GM23338 (cell line): ENCODE measurements around the gene ZNF644. TPM values are rescaled to one million over a fixed set of nuclear protein-coding genes. Genes with fewer than 3 reads are reported as not detected.
A peak's percentile ranks its signal among the peaks of the same experiment; 100 is the strongest.

ENCODE experiments used
- ATAC-seq: fragments of 200-7000 bp; cut with Tn5 transposase; 3 replicates; pipeline ENCODE4 v1.9.1; 2020
- DNase-seq: peaks from one replicate; pipeline ENCODE4 v3.0.0-alpha.2; 2015; ENCODE audit warnings: low spot score
- H2AFZ ChIP-seq: fragments of 200-600 bp; sonication (generic); 2 replicates; pipeline ENCODE4 v1.8.0; 2016; ENCODE audit warnings: antibody characterized with exemption, mild to moderate bottlenecking, moderate library complexity
- H3F3A ChIP-seq: fragments of 200-600 bp; sonication (generic); replicated peaks from 2 replicates; pipeline ENCODE4 v1.8.0; 2017; ENCODE audit warnings: antibody characterized with exemption, mixed run types, low read depth
- H3K27ac ChIP-seq: fragments of 200-600 bp; sonication (generic); 2 replicates; pipeline ENCODE4 v1.6.1; 2016; ENCODE audit warnings: low read depth
- H3K27me3 ChIP-seq: fragments of 200-600 bp; sonication (generic); 2 replicates; pipeline ENCODE4 v1.8.0; 2016; ENCODE audit warnings: mild to moderate bottlenecking, mixed run types, moderate library complexity; ENCODE audit not compliant: insufficient read depth
- H3K36me3 ChIP-seq: fragments of 200-600 bp; sonication (generic); 2 replicates; pipeline ENCODE4 v1.8.0; 2016; ENCODE audit warnings: mild to moderate bottlenecking; ENCODE audit not compliant: insufficient read depth
- H3K4me1 ChIP-seq: fragments of 200-600 bp; sonication (generic); 2 replicates; pipeline ENCODE4 v1.8.0; 2016; ENCODE audit warnings: mild to moderate bottlenecking, moderate library complexity; ENCODE audit not compliant: insufficient read depth
- H3K4me2 ChIP-seq: fragments of 200-600 bp; sonication (generic); 2 replicates; pipeline ENCODE4 v1.7.1; 2017; ENCODE audit warnings: mixed run types
- H3K4me3 ChIP-seq: fragments of 200-600 bp; sonication (generic); 2 replicates; pipeline ENCODE4 v1.6.1; 2016; ENCODE audit warnings: mixed run types
- H3K79me2 ChIP-seq: fragments of 200-600 bp; sonication (generic); replicated peaks from 2 replicates; pipeline ENCODE4 v1.8.0; 2017; ENCODE audit warnings: mild to moderate bottlenecking; ENCODE audit not compliant: insufficient read depth
- H3K9me2 ChIP-seq: fragments of 200-600 bp; sonication (generic); 2 replicates; pipeline ENCODE4 v1.8.0; 2017; ENCODE audit not compliant: insufficient read depth
- H4K20me1 ChIP-seq: fragments of 200-600 bp; sonication (generic); replicated peaks from 2 replicates; pipeline ENCODE4 v1.8.0; 2017; ENCODE audit warnings: mild to moderate bottlenecking; ENCODE audit not compliant: insufficient read depth
- H3K27ac Mint-ChIP-seq: 2 replicates; pipeline ENCODE4 v1.8.0; 2020; ENCODE audit warnings: inconsistent platforms, mild to moderate bottlenecking, moderate library complexity, mixed read lengths
- H3K27me3 Mint-ChIP-seq: 3 replicates; pipeline ENCODE4 v1.8.0; 2022; ENCODE audit warnings: low read depth, mild to moderate bottlenecking, moderate library complexity, mixed read lengths, inconsistent platforms; ENCODE audit not compliant: insufficient read depth, poor library complexity
- H3K36me3 Mint-ChIP-seq: 3 replicates; pipeline ENCODE4 v1.8.0; 2021; ENCODE audit warnings: low read depth, mild to moderate bottlenecking, inconsistent platforms, moderate library complexity, mixed read lengths
- H3K4me1 Mint-ChIP-seq: 3 replicates; pipeline ENCODE4 v1.8.0; 2020; ENCODE audit warnings: mild to moderate bottlenecking, inconsistent platforms, mixed read lengths
- H3K4me3 Mint-ChIP-seq: 3 replicates; pipeline ENCODE4 v1.8.0; 2021; ENCODE audit warnings: moderate library complexity, mild to moderate bottlenecking, inconsistent platforms, mixed read lengths
- H3K9me3 Mint-ChIP-seq: 3 replicates; pipeline ENCODE4 v1.8.0; 2020; ENCODE audit warnings: moderate library complexity, mild to moderate bottlenecking, inconsistent platforms, mixed read lengths
- CREB1 ChIP-seq: fragments of 250-450 bp; sonication (Bioruptor Pico); IDR thresholded peaks from 2 replicates; pipeline ENCODE4 v1.5.0; 2020; ENCODE audit warnings: low read depth, mild to moderate bottlenecking, moderate library complexity
- CTCF ChIP-seq, 2 experiments: fragments of 200-600 bp in 1 of 2; sonication (generic) in 1 of 2; conservative IDR thresholded peaks; 2 replicates each; pipeline versions ENCODE4 v1.5.1 to v1.6.1; 2016 to 2017; ENCODE audit warnings: antibody characterized with exemption in 2 of 2, low read depth in 2 of 2, mild to moderate bottlenecking in 2 of 2, moderate library complexity in 1 of 2
- ETS1 ChIP-seq: IDR thresholded peaks from 2 replicates; pipeline ENCODE4 v1.6.1; 2016; ENCODE audit warnings: antibody characterized with exemption
- EZH2 ChIP-seq: fragments of 200-600 bp; sonication (generic); IDR thresholded peaks from one replicate; pipeline ENCODE4 v1.8.0; 2017; ENCODE audit warnings: antibody characterized with exemption, mild to moderate bottlenecking, low read depth; ENCODE audit not compliant: unreplicated experiment
- EZH2phosphoT487 ChIP-seq: fragments of 200-600 bp; sonication (generic); IDR thresholded peaks from one replicate; pipeline ENCODE4 v1.8.1; 2018; ENCODE audit warnings: antibody characterized with exemption; ENCODE audit not compliant: unreplicated experiment
- JUNB ChIP-seq: IDR thresholded peaks from one replicate; pipeline ENCODE4 v1.6.1; 2016; ENCODE audit warnings: antibody characterized with exemption; ENCODE audit not compliant: unreplicated experiment
- NANOG ChIP-seq: IDR thresholded peaks from 2 replicates; pipeline ENCODE4 v1.6.1; 2016; ENCODE audit warnings: antibody characterized with exemption, borderline replicate concordance
- POLR2AphosphoS5 ChIP-seq: IDR thresholded peaks from 2 replicates; pipeline ENCODE4 v1.6.1; 2016; ENCODE audit warnings: antibody characterized with exemption, low read depth
- REST ChIP-seq: IDR thresholded peaks from one replicate; pipeline ENCODE4 v1.6.1; 2018; ENCODE audit warnings: antibody characterized with exemption; ENCODE audit not compliant: unreplicated experiment
- STAT1 ChIP-seq: IDR thresholded peaks from one replicate; pipeline ENCODE4 v1.6.1; 2016; ENCODE audit warnings: antibody characterized with exemption; ENCODE audit not compliant: unreplicated experiment
- ZNF114 ChIP-seq: fragments of 250-450 bp; sonication (Bioruptor Pico); IDR thresholded peaks from 2 replicates; pipeline ENCODE4 v1.5.0; 2020; ENCODE audit warnings: mild to moderate bottlenecking, moderate library complexity
- ZNF331 ChIP-seq: fragments of 250-450 bp; sonication (Bioruptor Pico); IDR thresholded peaks from 2 replicates; pipeline ENCODE4 v1.5.0; 2020; ENCODE audit warnings: low read depth, mild to moderate bottlenecking, moderate library complexity
- ZNF462 ChIP-seq: fragments of 250-450 bp; sonication (Bioruptor Pico); IDR thresholded peaks from 2 replicates; pipeline ENCODE4 v1.5.0; 2020; ENCODE audit warnings: mild to moderate bottlenecking, moderate library complexity
- polyA plus RNA-seq: library from polyadenylated mRNA; unstranded; fragments of >200 nt; fragmentation: Nextera tagmentation; extraction: Ambion mirVana; gene quantifications from 2 replicates; pipeline ENCODE4 v1.2.1, GENCODE V29; 2016
- total RNA-seq: library from RNA; depleted of rRNA; stranded (reverse); fragments of >200 nt; shearing (Covaris generic); gene quantifications from 2 replicates; pipeline ENCODE4 v1.2.3, GENCODE V29; 2014

ZNF644 gene
- total and polyA plus RNA-seq, 2 experiments from 2014 or later, result 101 to 103 TPM

GRCh38 chr1:91070298-91070697 is 48.5 kb upstream of the ZNF644 start:
- Histone ChIP-seq H3F3A (no peaks in the 10 kb centered on the region), H3K36me3 (no peaks in the 10 kb centered on the region; the same call in 1 of the 2 replicates), H3K4me3 (no peak overlapping the region), H4K20me1 (no peaks in the 10 kb centered on the region), H3K9me2 (no peaks in the 10 kb centered on the region), H3K27me3 (no peaks in the 10 kb centered on the region), H3K4me1 (peaks cover 21% of the 10 kb centered on the region; the same call in 1 of the 2 replicates), H3K79me2 (no peaks in the 10 kb centered on the region), H3K27ac (no peak overlapping the region), H2AFZ (peak overlapping the region; percentile 97), H3K4me2 (no peak overlapping the region)
- Mint-ChIP-seq H3K9me3 (no peaks in the 10 kb centered on the region), H3K36me3 (no peaks in the 10 kb centered on the region), H3K4me3 (no peak overlapping the region), H3K27ac (0 out of 2 replicates have a peak overlapping the region, but pooled peaks have one; percentile 1), H3K27me3 (peaks cover 4% of the 10 kb centered on the region), H3K4me1 (peaks cover 19% of the 10 kb centered on the region)
- TF ChIP-seq REST (no peak), CTCF (conservative IDR thresholded peaks at IDR 0.05; ENCODE audit: low read depth in 2 of 2) (no peak), POLR2AphosphoS5 (no peak), ZNF462 (CRISPR knock-in tag) (no peak), NANOG (no peak), JUNB (no peak), CREB1 (no peak), ZNF331 (no peak), STAT1 (no peak), ETS1 (no peak), ZNF114 (CRISPR knock-in tag) (no peak), EZH2 (no peak), EZH2phosphoT487 (no peak)
- ATAC-seq (no peak; the same call in 2 of the 3 replicates), DNase-seq (no peak)
